Fibroblast of the aortic adventitia (primary cell): ENCODE data around the gene TRIM56. TPM values are rescaled to one million over a fixed set of nuclear protein-coding genes. Genes with fewer than 3 reads are reported as not detected.
A peak's percentile ranks its signal among the peaks of the same experiment; 100 is the strongest.
"Not testable (repeated sequence)": the region's sequence is repeated elsewhere in the genome, so short reads cannot be mapped to it uniquely, and the experiment has no call there.

ENCODE experiments used
- DNase-seq: peaks from one replicate; pipeline ENCODE4 v3.0.0-alpha.2; 2010; ENCODE audit warnings: low read depth
- H3K4me3 ChIP-seq: 2 replicates; pipeline ENCODE4 v1.5.1; 2011; ENCODE audit warnings: low read depth, mild to moderate bottlenecking, control low read depth, low read length, moderate library complexity
- CTCF ChIP-seq: IDR thresholded peaks from 2 replicates; pipeline ENCODE4 v1.5.1; 2011; ENCODE audit warnings: mild to moderate bottlenecking, low read length, control low read depth, inconsistent platforms; ENCODE audit not compliant: insufficient read depth
- total RNA-seq: library from RNA; depleted of rRNA; stranded (reverse); fragments of >200 nt; gene quantifications from 2 replicates; pipeline ENCODE4 v1.2.3, GENCODE V29; 2012; ENCODE audit warnings: low replicate concordance

Gene TRIM56
- total RNA-seq, 1 donor = 10.0 TPM

- DNase-seq = peak; percentile 100
- peak within 1 kb of the TSS; percentile 86 for H3K4me3 ChIP-seq
- peak; percentile 50 for TF ChIP-seq CTCF
Measured at GRCh38 chr7:101126651-101127459, 41.6 kb downstream of the TRIM56 start, which contains the start of gene SERPINE1. Gene SERPINE1 (plus strand): TSS chr7:101127104. CDS start chr7:101128394, 1,290 bp downstream.

GRCh38 chr7:101127460-101128039 lies 42.3 kb downstream of the TRIM56 start:
- no peak for TF ChIP-seq CTCF
- peak; percentile 45 for DNase-seq
- peak overlapping the region; percentile 86 for H3K4me3 ChIP-seq

GRCh38 chr7:101128040-101128834 lies 43.0 kb downstream of the TRIM56 start:
- H3K4me3 ChIP-seq = peak overlapping the region; percentile 86
- no peak for TF ChIP-seq CTCF
- peak; percentile 32 for DNase-seq

- H3K4me3 ChIP-seq = peak overlapping the region; percentile 35
- no peak for DNase-seq
- TF ChIP-seq CTCF = no peak
Measured at GRCh38 chr7:101129603-101130117, 44.4 kb downstream of the TRIM56 start.

GRCh38 chr7:101132626-101133600 lies 47.6 kb downstream of the TRIM56 start:
- H3K4me3 ChIP-seq = not testable (repeated sequence)

GRCh38 chr7:101133621-101134398 lies 48.5 kb downstream of the TRIM56 start:
- peak; percentile 33 for DNase-seq
- TF ChIP-seq CTCF = no peak
- H3K4me3 ChIP-seq = no peak overlapping the region

More at GRCh38 chr7:101132626-101133600, 47.6 kb downstream of the TRIM56 start:
- not testable (repeated sequence) for DNase-seq
